H9 (cell line): ENCODE data around the gene B4GALT1. TPM values are rescaled to one million over a fixed set of nuclear protein-coding genes. Genes with fewer than 3 reads are reported as not detected.

Experiments
- DNase-seq: peaks from one replicate; pipeline ENCODE4 v3.0.0-alpha.2; 2017
- H2AFZ ChIP-seq: one replicate; pipeline ENCODE4 v1.6.1; 2013; ENCODE audit warnings: mild to moderate bottlenecking, low read length, control low read depth, moderate library complexity
- H2AK5ac ChIP-seq: 2 replicates; pipeline ENCODE4 v1.6.1; 2013; ENCODE audit warnings: low read length, control low read depth, mixed read lengths; ENCODE audit not compliant: insufficient read length
- H2BK120ac ChIP-seq: one replicate; pipeline ENCODE4 v1.6.1; 2013; ENCODE audit warnings: low read depth, mild to moderate bottlenecking, low read length, control low read depth, inconsistent platforms; ENCODE audit not compliant: poor library complexity, severe bottlenecking
- H2BK12ac ChIP-seq: 2 replicates; pipeline ENCODE4 v1.6.1; 2013; ENCODE audit warnings: low read length, control low read depth, mixed read lengths, low read depth; ENCODE audit not compliant: insufficient read length
- H2BK15ac ChIP-seq: 2 replicates; pipeline ENCODE4 v1.6.1; 2013; ENCODE audit warnings: low read depth, low read length, control low read depth
- H2BK20ac ChIP-seq: one replicate; pipeline ENCODE4 v1.6.1; 2013; ENCODE audit warnings: low read depth, mild to moderate bottlenecking, low read length, control low read depth, inconsistent platforms; ENCODE audit not compliant: poor library complexity, severe bottlenecking
- H2BK5ac ChIP-seq: 2 replicates; pipeline ENCODE4 v1.6.1; 2013; ENCODE audit warnings: low read length, control low read depth, mixed read lengths; ENCODE audit not compliant: insufficient read length
- H3K14ac ChIP-seq: 2 replicates; pipeline ENCODE4 v1.6.1; 2013; ENCODE audit warnings: low read length, control low read depth; ENCODE audit not compliant: insufficient read depth
- H3K18ac ChIP-seq: 2 replicates; pipeline ENCODE4 v1.6.1; 2013; ENCODE audit warnings: low read depth, mild to moderate bottlenecking, mixed read lengths, low read length, control low read depth; ENCODE audit not compliant: insufficient read length
- H3K23ac ChIP-seq: 2 replicates; pipeline ENCODE4 v1.6.1; 2013; ENCODE audit warnings: low read length, control low read depth, mixed read lengths, low read depth; ENCODE audit not compliant: insufficient read length
- H3K23me2 ChIP-seq: 2 replicates; pipeline ENCODE4 v1.6.1; 2013; ENCODE audit warnings: low read depth, mild to moderate bottlenecking, mixed read lengths, low read length, control low read depth; ENCODE audit not compliant: insufficient read length, poor library complexity, severe bottlenecking
- H3K27ac ChIP-seq: 2 replicates; pipeline ENCODE4 v1.5.1; 2013; ENCODE audit warnings: low read length, control low read depth, mixed read lengths, low read depth; ENCODE audit not compliant: insufficient read length
- H3K27me3 ChIP-seq: 2 replicates; pipeline ENCODE4 v1.6.1; 2013; ENCODE audit warnings: low read length, control low read depth, inconsistent platforms; ENCODE audit not compliant: insufficient read depth
- H3K4ac ChIP-seq: 2 replicates; pipeline ENCODE4 v1.6.1; 2013; ENCODE audit warnings: low read depth, mild to moderate bottlenecking, control low read depth, inconsistent platforms, low read length, moderate library complexity
- H3K4me1 ChIP-seq: 2 replicates; pipeline ENCODE4 v1.6.1; 2013; ENCODE audit warnings: low read length, control low read depth, inconsistent platforms; ENCODE audit not compliant: insufficient read depth
- H3K4me2 ChIP-seq: 2 replicates; pipeline ENCODE4 v1.6.1; 2013; ENCODE audit warnings: low read length, control low read depth, mixed read lengths; ENCODE audit not compliant: insufficient read length, insufficient read depth
- H3K56ac ChIP-seq: 2 replicates; pipeline ENCODE4 v1.6.1; 2013; ENCODE audit warnings: low read depth, mild to moderate bottlenecking, mixed read lengths, low read length, control low read depth; ENCODE audit not compliant: insufficient read length
- H3K79me1 ChIP-seq: 2 replicates; pipeline ENCODE4 v1.6.1; 2013; ENCODE audit warnings: low read depth, mild to moderate bottlenecking, moderate library complexity, low read length, control low read depth, inconsistent platforms; ENCODE audit not compliant: insufficient read depth, poor library complexity, severe bottlenecking
- H3K79me2 ChIP-seq: 2 replicates; pipeline ENCODE4 v1.6.1; 2013; ENCODE audit warnings: low read length, control low read depth, inconsistent platforms; ENCODE audit not compliant: insufficient read depth
- H3K9ac ChIP-seq: 2 replicates; pipeline ENCODE4 v1.6.1; 2013; ENCODE audit warnings: low read length, control low read depth, mixed read lengths; ENCODE audit not compliant: insufficient read length; ENCODE audit errors: extremely low read depth
- H3K9me3 ChIP-seq: one replicate; pipeline ENCODE4 v1.6.1; 2013; ENCODE audit warnings: low read depth, low read length, inconsistent platforms; ENCODE audit not compliant: control insufficient read depth
- H3T11ph ChIP-seq: one replicate; pipeline ENCODE4 v1.6.1; 2013; ENCODE audit warnings: mild to moderate bottlenecking, low read length, control low read depth, inconsistent platforms
- H4K20me1 ChIP-seq: one replicate; pipeline ENCODE4 v1.6.1; 2013; ENCODE audit not compliant: control insufficient read depth, insufficient read length, insufficient read depth
- H4K5ac ChIP-seq: 2 replicates; pipeline ENCODE4 v1.6.1; 2013; ENCODE audit warnings: low read depth, mild to moderate bottlenecking, mixed read lengths, low read length, control low read depth; ENCODE audit not compliant: insufficient read length
- H4K8ac ChIP-seq: replicated peaks from 2 replicates; pipeline ENCODE4 v1.6.1; 2013; ENCODE audit warnings: low read length, control low read depth, mixed read lengths, low read depth; ENCODE audit not compliant: insufficient read length
- H4K91ac ChIP-seq: 2 replicates; pipeline ENCODE4 v1.6.1; 2013; ENCODE audit warnings: low read depth, mild to moderate bottlenecking, moderate library complexity, mixed read lengths, low read length, control low read depth; ENCODE audit not compliant: insufficient read length
- H3K27ac Mint-ChIP-seq, 3 experiments: 2 replicates in 2 of 3; 3 replicates in 1 of 3; pipeline ENCODE4 v1.8.0; 2020 to 2021; ENCODE audit warnings: mixed read lengths in 3 of 3, mild to moderate bottlenecking in 1 of 3, moderate library complexity in 1 of 3
- H3K27me3 Mint-ChIP-seq: 2 replicates; pipeline ENCODE4 v1.8.0; 2021; ENCODE audit warnings: low read depth, mild to moderate bottlenecking, moderate library complexity, mixed read lengths
- H3K36me3 Mint-ChIP-seq, 3 experiments: 2 replicates in 2 of 3; 3 replicates in 1 of 3; pipeline ENCODE4 v1.8.0; 2020 to 2021; ENCODE audit warnings: low read depth in 3 of 3, mixed read lengths in 3 of 3; ENCODE audit not compliant: insufficient read depth in 1 of 3
- H3K4me1 Mint-ChIP-seq, 2 experiments: 2 replicates each; pipeline ENCODE4 v1.8.0; 2020; ENCODE audit warnings: mixed read lengths in 2 of 2
- H3K4me3 Mint-ChIP-seq, 2 experiments: 2 replicates in 1 of 2; 3 replicates in 1 of 2; pipeline ENCODE4 v1.8.0; 2020 to 2021; ENCODE audit warnings: mild to moderate bottlenecking in 2 of 2, mixed read lengths in 2 of 2, moderate library complexity in 1 of 2
- H3K9me3 Mint-ChIP-seq, 2 experiments: 2 replicates in 1 of 2; 3 replicates in 1 of 2; pipeline ENCODE4 v1.8.0; 2020; ENCODE audit warnings: mild to moderate bottlenecking in 2 of 2, mixed read lengths in 2 of 2, moderate library complexity in 1 of 2
- CTCF ChIP-seq: fragments of 200-600 bp; sonication (generic); conservative IDR thresholded peaks from 3 replicates; pipeline ENCODE4 v1.8.0; 2021; ENCODE audit warnings: antibody characterized with exemption, mild to moderate bottlenecking
- WGBS: extraction: QIAGEN DNeasy Blood & Tissue Kit; methylation state at CpG from one replicate; pipeline ENCODE4 v1.1.7; 2013; ENCODE audit warnings: missing lambda C conversion rate, low lambda C conversion rate, mixed read lengths; ENCODE audit not compliant: insufficient read length; ENCODE audit errors: extremely low coverage; 5-methylcytosine and 5-hydroxymethylcytosine counted together
- total RNA-seq: library from RNA; stranded (reverse); gene quantifications from 2 replicates; pipeline ENCODE4 v1.2.1, GENCODE V29; 2021

B4GALT1 gene
- total RNA-seq, 1 experiment from 2014 or later: 15.3 TPM

GRCh38 chr9:33159777-33160127 is 7.4 kb downstream of the B4GALT1 start:
- H3K4me1 Mint-ChIP-seq: peaks cover 34 to 35% of the 10 kb centered on the region in 2 experiments
- H3K27ac ChIP-seq: no peak overlapping the region

More at GRCh38 chr9:33159777-33160127, 7.4 kb downstream of the B4GALT1 start:
- no peak overlapping the region for H3K23ac ChIP-seq
- Mint-ChIP-seq H3K36me3 (no peaks in the 10 kb centered on the region; a peak in 1 of 7 replicates), H3K4me3 (no peak overlapping the region), H3K9me3 (no peaks in the 10 kb centered on the region), H3K27ac (peak overlapping the region in 1 of 3 experiments; percentile 28; a peak in 1 of 7 replicates), H3K27me3 (peaks cover 15% of the 10 kb centered on the region)
- H4K91ac ChIP-seq: no peak overlapping the region
- no peaks in the 10 kb centered on the region for H3K79me1 ChIP-seq
- H4K20me1 ChIP-seq: no peaks in the 10 kb centered on the region
- no CpG with 5 or more reads among the region's 1 CpG for WGBS
- no peak overlapping the region for H3T11ph ChIP-seq
- TF ChIP-seq CTCF: no peak
- no peak overlapping the region for H2BK5ac ChIP-seq
- H2AK5ac ChIP-seq: no peak overlapping the region
- no peak overlapping the region for H3K9ac ChIP-seq
- H3K23me2 ChIP-seq: no peaks in the 10 kb centered on the region
- no peak overlapping the region for H3K14ac ChIP-seq
- no peaks in the 10 kb centered on the region; the same call in 1 of the 2 replicates for H3K79me2 ChIP-seq
- no peak overlapping the region for H2BK15ac ChIP-seq
- no peak overlapping the region for H4K8ac ChIP-seq
- peaks cover 3% of the 10 kb centered on the region; the same call in 1 of the 2 replicates for H3K4me1 ChIP-seq
- H3K9me3 ChIP-seq: no peaks in the 10 kb centered on the region
- H3K4me2 ChIP-seq: no peak overlapping the region
- no peak for DNase-seq
- no peak overlapping the region for H3K18ac ChIP-seq
- H2BK12ac ChIP-seq: no peak overlapping the region
- H2BK20ac ChIP-seq: no peak overlapping the region
- H2AFZ ChIP-seq: no peak overlapping the region
- H3K27me3 ChIP-seq: no peaks in the 10 kb centered on the region
- no peak overlapping the region for H2BK120ac ChIP-seq
- H4K5ac ChIP-seq: no peak overlapping the region
- H3K56ac ChIP-seq: no peak overlapping the region
- no peak overlapping the region for H3K4ac ChIP-seq
